ENCODE data around the gene CACNA1A. TPM values are rescaled to one million over a fixed set of nuclear protein-coding genes. Genes with fewer than 3 reads are reported as not detected.
"Not testable (repeated sequence)": the region's sequence is repeated elsewhere in the genome, so short reads cannot be mapped to it uniquely, and the experiment has no call there.

Gene CACNA1A
- total RNA-seq, 1 experiment from 2014 or later = 0.56 TPM

DNA sequence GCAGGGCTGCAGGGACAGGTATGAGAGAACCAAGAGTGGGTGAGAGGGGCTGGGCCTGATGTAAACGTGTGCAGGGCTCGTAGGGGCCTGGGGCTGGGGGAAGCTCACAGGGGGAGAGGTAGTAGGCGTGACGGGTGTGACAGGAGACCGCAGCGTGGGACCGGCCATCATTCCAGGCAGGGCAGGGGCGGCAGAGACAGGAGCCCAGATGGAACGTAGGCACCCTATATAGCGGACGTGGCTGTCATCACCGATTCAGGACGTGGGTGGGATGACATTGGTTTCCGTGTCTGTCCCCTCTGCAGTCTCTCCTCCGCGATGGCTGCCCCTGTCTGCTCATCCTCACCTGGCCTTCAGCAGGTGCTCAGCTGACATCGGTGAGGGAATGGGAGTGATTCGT lies 307.6 kb downstream of the CACNA1A start:
- no peak for DNase-seq
- no peaks in the 10 kb centered on the region for H3K36me3 ChIP-seq
- no peaks in the 10 kb centered on the region for H3K9me3 ChIP-seq
- no peak overlapping the region for H3K4me3 ChIP-seq
- H3K27me3 ChIP-seq = no peaks in the 10 kb centered on the region

GRCh38 chr19:13195678-13196077 lies 310.6 kb downstream of the CACNA1A start:
- Histone ChIP-seq H3K27me3 (no peaks in the 10 kb centered on the region), H3K9me3 (no peaks in the 10 kb centered on the region), H3K4me3 (no peak overlapping the region), H3K36me3 (no peaks in the 10 kb centered on the region)
- DNase-seq = no peak

DNA sequence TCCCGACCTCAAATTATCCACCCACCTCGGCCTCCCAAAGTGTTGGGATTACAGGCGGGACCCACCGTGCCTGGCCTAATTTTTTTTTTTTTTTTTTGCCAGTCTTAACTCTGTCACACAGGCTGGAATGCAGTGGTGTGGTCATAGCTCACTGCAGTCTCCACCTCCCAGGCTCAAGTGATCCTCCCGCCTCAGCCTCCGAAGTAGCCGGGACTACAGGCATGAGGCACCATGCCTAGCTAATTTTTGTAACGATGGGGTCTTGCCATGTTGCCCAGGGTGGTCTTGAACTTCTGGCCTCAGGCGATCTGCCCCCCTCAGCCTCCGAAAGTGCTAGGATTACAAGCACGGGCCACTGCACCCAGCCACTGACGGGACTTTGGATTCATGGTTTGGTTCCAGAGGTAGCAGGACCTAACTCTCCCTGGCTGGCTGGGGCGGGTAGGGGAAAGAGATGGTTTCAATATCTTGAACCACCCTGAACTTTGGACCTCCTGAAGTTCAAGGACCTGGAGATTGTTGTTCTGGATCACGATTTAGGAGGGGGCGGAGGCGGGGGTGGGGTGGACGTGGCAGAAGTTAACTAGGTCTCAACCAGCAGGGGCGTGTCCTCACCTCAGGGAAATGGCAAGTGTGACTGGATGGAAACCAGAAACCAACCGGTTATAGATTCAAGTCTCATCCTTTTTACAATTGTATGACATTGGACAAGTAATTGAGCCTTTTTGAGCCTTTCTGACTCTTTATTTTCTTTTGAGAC lies 315.3 kb downstream of the CACNA1A start:
- H3K9me3 ChIP-seq = no peaks in the 10 kb centered on the region; the same call in 1 of the 2 replicates
- no peak for DNase-seq
- H3K27me3 ChIP-seq = no peaks in the 10 kb centered on the region
- no peaks in the 10 kb centered on the region for H3K36me3 ChIP-seq
- H3K4me3 ChIP-seq = no peak overlapping the region

DNA sequence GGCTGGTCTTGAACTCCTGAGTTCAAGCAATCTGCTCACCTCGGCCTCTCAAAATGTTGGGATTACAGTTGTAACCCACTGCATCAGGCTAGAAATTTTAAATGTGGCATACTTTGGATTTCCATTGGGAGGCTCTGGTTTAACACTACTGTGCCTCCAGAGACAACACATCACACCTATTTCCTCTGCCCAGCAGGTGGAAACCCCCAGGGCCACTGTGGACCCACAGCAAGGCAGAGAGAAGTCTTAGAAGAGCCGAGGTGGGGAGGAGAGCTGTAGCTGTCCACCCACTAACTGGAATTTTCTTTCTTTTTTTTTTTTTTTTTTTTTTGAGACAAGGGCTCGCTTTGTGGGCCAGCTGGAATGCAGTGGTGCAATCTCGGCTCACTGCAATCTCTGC lies 316.7 kb downstream of the CACNA1A start:
- Histone ChIP-seq H3K9me3 (peaks cover 1% of the 10 kb centered on the region; the same call in 1 of the 2 replicates), H3K36me3 (no peaks in the 10 kb centered on the region), H3K27me3 (no peaks in the 10 kb centered on the region), H3K4me3 (no peak overlapping the region)
- no peak for DNase-seq

GRCh38 chr19:13187419-13187818 lies 318.9 kb downstream of the CACNA1A start:
- Histone ChIP-seq H3K36me3 (no peaks in the 10 kb centered on the region), H3K27me3 (no peaks in the 10 kb centered on the region), H3K9me3 (peaks cover 1% of the 10 kb centered on the region; the same call in 1 of the 2 replicates), H3K4me3 (no peak overlapping the region)
- no peak for DNase-seq

GRCh38 chr19:13186688-13187087 lies 319.6 kb downstream of the CACNA1A start:
- DNase-seq = not testable (repeated sequence)

GRCh38 chr19:13185763-13186657 lies 320.3 kb downstream of the CACNA1A start:
- not testable (repeated sequence) for H3K36me3 ChIP-seq, H3K9me3 ChIP-seq, H3K27me3 ChIP-seq, H3K4me3 ChIP-seq, DNase-seq

More at GRCh38 chr19:13186688-13187087, 319.6 kb downstream of the CACNA1A start:
- H3K36me3 ChIP-seq, H3K4me3 ChIP-seq, H3K27me3 ChIP-seq, H3K9me3 ChIP-seq: not testable (repeated sequence)

GRCh38 chr19:13184926-13185325 lies 321.4 kb downstream of the CACNA1A start:
- not testable (repeated sequence) for H3K36me3 ChIP-seq, H3K27me3 ChIP-seq, DNase-seq, H3K4me3 ChIP-seq, H3K9me3 ChIP-seq

DNA sequence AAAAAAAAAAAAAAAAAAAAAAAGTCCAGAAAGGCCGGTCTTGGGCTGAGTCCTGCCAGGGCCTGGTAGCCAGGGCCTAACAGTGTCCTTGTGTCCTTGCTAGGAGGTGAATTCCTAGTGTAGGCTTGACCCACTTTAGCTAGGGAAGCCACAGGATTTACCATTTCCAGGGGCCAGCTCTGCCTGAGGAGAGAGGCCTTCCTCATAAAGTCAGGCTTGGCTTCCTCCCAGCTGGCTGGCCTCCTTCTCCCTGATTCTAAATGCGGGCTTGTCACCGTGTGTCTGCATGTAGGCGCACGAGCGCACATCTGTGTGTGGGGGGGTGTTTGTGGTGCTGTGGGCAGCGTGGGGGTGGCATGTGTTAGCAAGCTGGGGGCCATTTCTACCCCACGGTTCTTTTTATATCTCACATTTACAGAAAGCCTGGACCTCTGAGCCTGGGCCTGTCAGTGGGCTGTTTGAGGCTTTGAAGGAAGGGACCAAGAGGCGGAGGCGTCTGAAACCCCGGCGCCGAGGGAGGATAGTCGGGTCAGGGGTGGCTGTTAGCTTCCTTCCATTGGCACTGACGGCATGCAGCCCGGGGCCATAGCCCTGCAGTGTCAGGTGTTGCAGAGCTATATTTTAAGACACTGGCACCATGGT lies 324.4 kb downstream of the CACNA1A start:
- no peaks in the 10 kb centered on the region for H3K27me3 ChIP-seq
- peak; percentile 84 for DNase-seq
- H3K9me3 ChIP-seq = peaks cover 1% of the 10 kb centered on the region; the same call in 1 of the 2 replicates
- no peak overlapping the region for H3K4me3 ChIP-seq
- no peaks in the 10 kb centered on the region for H3K36me3 ChIP-seq

DNA sequence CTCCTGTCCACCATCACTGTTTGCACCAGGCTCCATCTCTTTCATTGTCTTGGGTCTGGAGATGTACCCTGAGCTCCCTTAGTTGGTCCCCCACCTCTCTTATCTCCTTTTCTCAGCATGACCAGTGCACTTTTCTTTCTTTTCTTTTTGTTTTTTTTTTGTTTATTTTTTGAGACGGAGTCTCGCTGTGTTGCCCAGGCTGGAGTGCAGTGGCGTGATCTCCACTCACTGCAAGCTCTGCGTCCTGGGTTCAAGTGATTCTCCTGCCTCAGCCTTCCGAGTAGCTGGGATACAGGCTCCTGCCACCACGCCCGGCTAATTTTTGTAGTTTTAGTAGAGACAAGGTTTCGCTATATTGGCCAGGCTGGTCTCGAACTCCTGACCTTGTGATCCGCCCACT lies 328.0 kb downstream of the CACNA1A start:
- not testable (repeated sequence) for H3K27me3 ChIP-seq, DNase-seq, H3K36me3 ChIP-seq, H3K4me3 ChIP-seq, H3K9me3 ChIP-seq

GRCh38 chr19:13177584-13177983 lies 328.7 kb downstream of the CACNA1A start:
- DNase-seq, H3K4me3 ChIP-seq: not testable (repeated sequence)

GRCh38 chr19:13176345-13176744 lies 329.9 kb downstream of the CACNA1A start:
- no peaks in the 10 kb centered on the region for H3K36me3 ChIP-seq
- peak; percentile 53 for DNase-seq
- H3K9me3 ChIP-seq = no peaks in the 10 kb centered on the region
- H3K27me3 ChIP-seq = no peaks in the 10 kb centered on the region
- no peak overlapping the region for H3K4me3 ChIP-seq

More at GRCh38 chr19:13177584-13177983, 328.7 kb downstream of the CACNA1A start:
- H3K9me3 ChIP-seq, H3K27me3 ChIP-seq, H3K36me3 ChIP-seq: not testable (repeated sequence)

DNA sequence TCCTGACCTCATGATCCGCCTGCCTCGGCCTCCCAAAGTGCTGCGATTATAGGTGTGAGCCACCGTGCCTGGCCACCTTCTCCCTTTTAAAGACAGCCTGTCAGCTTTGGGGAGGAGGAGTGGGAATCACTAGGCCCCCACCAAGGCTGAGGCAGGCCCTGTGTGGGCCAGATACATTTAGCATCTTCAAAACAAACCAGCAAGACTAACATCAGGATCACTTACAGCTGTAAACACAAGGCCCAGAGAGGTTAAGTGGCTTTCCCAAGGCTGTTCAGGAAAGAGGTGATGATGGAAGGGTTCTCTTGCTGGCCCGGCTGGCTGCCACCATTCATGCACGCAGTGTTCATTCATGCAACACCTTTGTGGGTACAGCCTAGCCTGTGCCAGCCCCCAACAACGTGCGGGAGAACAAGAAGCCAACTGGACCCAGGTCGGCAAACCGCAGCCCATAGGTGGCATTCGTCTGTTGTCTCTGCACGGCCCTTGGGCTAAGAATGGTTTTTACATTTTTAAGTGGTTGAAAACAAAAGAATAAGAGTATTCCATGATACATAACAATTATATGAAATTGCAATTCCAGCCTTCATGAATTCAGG lies 333.0 kb downstream of the CACNA1A start:
- Histone ChIP-seq H3K4me3 (no peak overlapping the region), H3K27me3 (no peaks in the 10 kb centered on the region), H3K36me3 (no peaks in the 10 kb centered on the region), H3K9me3 (no peaks in the 10 kb centered on the region)
- no peak for DNase-seq

- Histone ChIP-seq H3K27me3 (no peaks in the 10 kb centered on the region), H3K4me3 (no peak overlapping the region), H3K9me3 (no peaks in the 10 kb centered on the region), H3K36me3 (no peaks in the 10 kb centered on the region)
- DNase-seq = peak; percentile 98
Measured at GRCh38 chr19:13172346-13173138, 333.7 kb downstream of the CACNA1A start.

- no peak overlapping the region for H3K4me3 ChIP-seq
- H3K36me3 ChIP-seq = no peaks in the 10 kb centered on the region
- no peaks in the 10 kb centered on the region for H3K27me3 ChIP-seq
- DNase-seq = no peak
- H3K9me3 ChIP-seq = no peaks in the 10 kb centered on the region
Measured at GRCh38 chr19:13171146-13171545, 335.1 kb downstream of the CACNA1A start.

DNA sequence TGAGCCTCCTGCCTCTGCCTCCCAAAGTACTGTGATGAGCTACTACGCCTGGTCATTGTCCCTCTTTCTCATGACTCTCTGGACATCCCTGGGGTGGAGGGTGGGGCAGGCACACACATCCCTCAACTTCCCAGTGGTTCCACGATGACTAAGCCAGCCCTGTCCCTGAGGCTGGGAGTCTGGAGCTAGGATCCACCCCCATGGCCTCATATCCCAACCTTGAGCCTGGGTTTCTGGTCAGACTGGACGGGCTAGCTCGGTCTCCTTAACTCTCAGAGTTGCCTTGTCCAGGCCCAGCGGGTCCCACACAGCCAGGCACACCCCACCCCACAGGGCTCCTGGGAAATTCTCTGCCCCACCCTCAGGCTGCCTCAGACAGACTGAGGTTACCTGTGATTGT lies 336.5 kb downstream of the CACNA1A start:
- peak; percentile 83 for DNase-seq

More for the DNA sequence above, 336.5 kb downstream of the CACNA1A start:
- H3K36me3 ChIP-seq = no peaks in the 10 kb centered on the region
- no peak overlapping the region for H3K4me3 ChIP-seq
- no peaks in the 10 kb centered on the region for H3K27me3 ChIP-seq
- no peaks in the 10 kb centered on the region for H3K9me3 ChIP-seq

All from MG63 (cell line).